ENCODE data around the gene ITGB8. TPM values are rescaled to one million over a fixed set of nuclear protein-coding genes. Genes with fewer than 3 reads are reported as not detected.

Gene ITGB8
- total RNA-seq, 3 donors from 2014 or later (not counting 1 experiment from before 2014, with no cell fraction given): 0.39 to 12.8 TPM; not detected in 1

GRCh38 chr7:20358762-20359282, 28.1 kb downstream of the ITGB8 start:
- H3K36me3 Mint-ChIP-seq: no peaks in the 10 kb centered on the region
- WGBS (ENCODE audit: insufficient coverage): 100% methylated on average over 1 of the region's 3 CpGs

DNA sequence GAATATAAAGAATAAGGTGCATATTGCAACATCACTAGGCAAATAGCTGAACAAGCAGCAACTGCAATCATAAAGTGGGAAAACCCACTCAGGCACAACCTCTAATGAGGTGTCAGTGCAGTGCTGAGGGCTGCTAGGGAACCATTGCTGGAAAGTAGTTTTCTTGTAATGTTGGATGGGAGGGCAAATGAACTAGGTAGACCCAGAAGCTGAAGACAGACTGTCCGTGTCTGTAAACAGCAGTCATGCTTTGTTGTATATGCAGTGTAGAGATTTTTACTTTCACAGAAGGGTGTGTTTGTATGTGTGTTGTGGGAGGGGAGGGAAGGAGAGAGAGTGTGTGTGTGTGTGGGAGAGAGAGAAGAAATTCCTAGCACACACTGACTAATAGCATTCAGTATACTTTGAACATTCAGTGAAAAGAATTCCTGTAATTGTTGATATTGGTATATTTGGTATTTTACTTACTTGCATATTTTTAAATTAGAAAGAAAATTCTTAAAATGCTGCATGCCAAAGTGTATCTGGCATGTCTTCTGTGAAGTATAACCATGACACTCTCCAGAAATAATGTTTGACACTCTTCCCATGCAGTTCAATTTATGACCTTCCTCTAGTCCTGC, 28.8 kb downstream of the ITGB8 start:
- 89% methylated on average over 1 of the region's 1 CpG for WGBS (ENCODE audit: insufficient coverage)
- H3K4me1 Mint-ChIP-seq: no peaks in the 10 kb centered on the region
- H3K27me3 Mint-ChIP-seq (ENCODE audit: low read depth in 2 of 2): no peaks in the 10 kb centered on the region
- Histone ChIP-seq H3K36me3 (ENCODE audit: control insufficient read depth, insufficient read depth, low read length) (no peaks in the 10 kb centered on the region), H3K4me3 (ENCODE audit: low read length) (no peak overlapping the region), H3K9me3 (ENCODE audit: control insufficient read depth, insufficient read depth, low read length) (no peaks in the 10 kb centered on the region), H3K27me3 (ENCODE audit: control insufficient read depth, insufficient read depth, low read length) (no peaks in the 10 kb centered on the region), H3K27ac (ENCODE audit: low read length) (no peak overlapping the region), H3K4me1 (ENCODE audit: control insufficient read depth, insufficient read depth, low read length) (no peaks in the 10 kb centered on the region)
- ATAC-seq (no peak), DNase-seq (no peak)
- intact Hi-C loops (cut with micrococcal nuclease): no loop called here
- H3K9me3 Mint-ChIP-seq: peaks cover 0 to 4% of the 10 kb centered on the region in 2 donors
- no peak overlapping the region for H3K27ac Mint-ChIP-seq
- no peaks in the 10 kb centered on the region for H3K36me3 Mint-ChIP-seq
- TF ChIP-seq, protein P1, sequence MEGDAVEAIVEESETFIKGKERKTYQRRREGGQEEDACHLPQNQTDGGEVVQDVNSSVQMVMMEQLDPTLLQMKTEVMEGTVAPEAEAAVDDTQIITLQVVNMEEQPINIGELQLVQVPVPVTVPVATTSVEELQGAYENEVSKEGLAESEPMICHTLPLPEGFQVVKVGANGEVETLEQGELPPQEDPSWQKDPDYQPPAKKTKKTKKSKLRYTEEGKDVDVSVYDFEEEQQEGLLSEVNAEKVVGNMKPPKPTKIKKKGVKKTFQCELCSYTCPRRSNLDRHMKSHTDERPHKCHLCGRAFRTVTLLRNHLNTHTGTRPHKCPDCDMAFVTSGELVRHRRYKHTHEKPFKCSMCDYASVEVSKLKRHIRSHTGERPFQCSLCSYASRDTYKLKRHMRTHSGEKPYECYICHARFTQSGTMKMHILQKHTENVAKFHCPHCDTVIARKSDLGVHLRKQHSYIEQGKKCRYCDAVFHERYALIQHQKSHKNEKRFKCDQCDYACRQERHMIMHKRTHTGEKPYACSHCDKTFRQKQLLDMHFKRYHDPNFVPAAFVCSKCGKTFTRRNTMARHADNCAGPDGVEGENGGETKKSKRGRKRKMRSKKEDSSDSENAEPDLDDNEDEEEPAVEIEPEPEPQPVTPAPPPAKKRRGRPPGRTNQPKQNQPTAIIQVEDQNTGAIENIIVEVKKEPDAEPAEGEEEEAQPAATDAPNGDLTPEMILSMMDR (IDR thresholded peaks at IDR 0.05): no peak
- H3K4me3 Mint-ChIP-seq: no peak overlapping the region

More at GRCh38 chr7:20358762-20359282, 28.1 kb downstream of the ITGB8 start:
- no peak overlapping the region for H3K4me3 ChIP-seq (ENCODE audit: low read length)
- no peaks in the 10 kb centered on the region for H3K27me3 Mint-ChIP-seq (ENCODE audit: low read depth in 2 of 2)
- DNase-seq (no peak), ATAC-seq (no peak)
- H3K4me3 Mint-ChIP-seq: no peak overlapping the region
- H3K36me3 ChIP-seq (ENCODE audit: control insufficient read depth, insufficient read depth, low read length): no peaks in the 10 kb centered on the region
- intact Hi-C loops (cut with micrococcal nuclease): no loop called here
- H3K4me1 ChIP-seq (ENCODE audit: control insufficient read depth, insufficient read depth, low read length): no peaks in the 10 kb centered on the region
- H3K27me3 ChIP-seq (ENCODE audit: control insufficient read depth, insufficient read depth, low read length): no peaks in the 10 kb centered on the region
- H3K27ac Mint-ChIP-seq: no peak overlapping the region
- no peaks in the 10 kb centered on the region for H3K9me3 ChIP-seq (ENCODE audit: control insufficient read depth, insufficient read depth, low read length)
- H3K4me1 Mint-ChIP-seq: no peaks in the 10 kb centered on the region
- peaks cover 0 to 4% of the 10 kb centered on the region in 2 donors for H3K9me3 Mint-ChIP-seq
- TF ChIP-seq, protein P1 (IDR thresholded peaks at IDR 0.05): no peak
- H3K27ac ChIP-seq (ENCODE audit: low read length): no peak overlapping the region

DNA sequence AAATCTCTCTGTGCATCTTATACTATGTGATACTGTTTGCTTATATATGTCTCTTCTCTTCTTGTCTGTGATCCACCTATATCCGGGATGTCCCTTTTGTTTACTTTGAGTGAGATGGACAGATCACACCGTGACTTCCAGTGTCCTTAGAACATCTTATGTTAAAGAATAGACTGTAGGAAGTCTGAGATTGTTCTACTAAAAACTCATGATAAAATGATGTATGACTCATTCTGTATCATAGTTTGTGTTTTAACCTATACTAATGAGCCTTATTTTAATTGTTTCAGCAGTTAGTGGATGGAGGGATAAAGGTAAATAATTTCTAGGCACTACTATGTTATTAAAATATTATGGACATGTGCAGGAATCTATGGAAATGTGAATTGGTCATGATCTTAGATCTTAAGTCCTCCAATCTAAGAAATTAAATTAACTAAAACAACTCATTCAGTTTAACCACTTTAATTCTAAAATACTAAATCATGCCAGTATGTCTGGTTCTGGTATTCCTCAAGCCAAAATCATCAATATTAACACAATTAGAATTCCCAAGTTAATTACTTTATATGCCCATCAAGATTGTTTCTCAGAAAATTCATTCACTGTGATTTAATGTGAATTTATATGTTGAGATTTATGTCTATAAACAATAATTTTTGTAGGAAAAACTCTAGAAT, 32.0 kb downstream of the ITGB8 start:
- Histone ChIP-seq H3K4me1 (ENCODE audit: control insufficient read depth, insufficient read depth, low read length) (no peaks in the 10 kb centered on the region), H3K9me3 (ENCODE audit: control insufficient read depth, insufficient read depth, low read length) (no peaks in the 10 kb centered on the region), H3K4me3 (ENCODE audit: low read length) (no peak overlapping the region), H3K36me3 (ENCODE audit: control insufficient read depth, insufficient read depth, low read length) (no peaks in the 10 kb centered on the region), H3K27ac (ENCODE audit: low read length) (no peak overlapping the region), H3K27me3 (ENCODE audit: control insufficient read depth, insufficient read depth, low read length) (no peaks in the 10 kb centered on the region)
- Mint-ChIP-seq H3K9me3 (peaks cover 1 to 4% of the 10 kb centered on the region in 2 donors), H3K27ac (no peak overlapping the region), H3K27me3 (ENCODE audit: low read depth in 2 of 2) (no peaks in the 10 kb centered on the region), H3K36me3 (no peaks in the 10 kb centered on the region), H3K4me3 (no peak overlapping the region), H3K4me1 (no peaks in the 10 kb centered on the region)
- ATAC-seq (no peak), DNase-seq (no peak)
- TF ChIP-seq, protein P1 (IDR thresholded peaks at IDR 0.05): no peak
- 86% methylated on average over 1 of the region's 2 CpGs for WGBS (ENCODE audit: insufficient coverage)
- intact Hi-C loops (cut with micrococcal nuclease): no loop called here
